AG04450 (cell line): ENCODE measurements around the gene FAM83B. TPM values are rescaled to one million over a fixed set of nuclear protein-coding genes. Genes with fewer than 3 reads are reported as not detected.

Source experiments
- CTCF ChIA-PET: fragments of 300-600, 350-600 bp; formaldehyde crosslinking; extraction: SDS; loops from one replicate; lab custom pipeline; 2022; ENCODE audit warnings: antibody characterized with exemption, inconsistent platforms; lab: Charles Lee
- POLR2A ChIA-PET: fragments of 350-600 bp; formaldehyde crosslinking; extraction: SDS; loops from one replicate; lab custom pipeline; 2021; ENCODE audit warnings: antibody characterized with exemption, inconsistent platforms; lab: Yijun Ruan, JAX
- DNase-seq: peaks from one replicate; pipeline ENCODE4 v3.0.0-alpha.2; 2011; ENCODE audit warnings: low read depth, low spot score
- H3K27ac ChIP-seq: one replicate; pipeline ENCODE4 v1.5.1; 2012; ENCODE audit warnings: low read depth, low read length, control low read depth
- H3K27me3 ChIP-seq: one replicate; pipeline ENCODE4 v1.6.0; 2012; ENCODE audit warnings: low read length; ENCODE audit not compliant: control insufficient read depth, insufficient read depth
- H3K4me3 ChIP-seq: 2 replicates; pipeline ENCODE4 v1.5.1; 2011; ENCODE audit warnings: mild to moderate bottlenecking, low read depth, low read length, control low read depth
- H3K9me3 ChIP-seq: 2 replicates; pipeline ENCODE4 v1.5.1; 2012; ENCODE audit warnings: low read length; ENCODE audit not compliant: control insufficient read depth, insufficient read depth
- CTCF ChIP-seq: IDR thresholded peaks from 2 replicates; pipeline ENCODE4 v1.5.1; 2011; ENCODE audit warnings: low read depth, low read length, control low read depth, inconsistent platforms
- polyA plus RNA-seq: library from polyadenylated mRNA; depleted of rRNA; stranded (reverse); fragments of >200 nt; gene quantifications from 2 replicates; pipeline ENCODE4 v1.2.3, GENCODE V29; 2011

Gene FAM83B
- polyA plus RNA-seq, 1 experiment = 0.05 TPM

GRCh38 chr6:54873599-54873998, 27.0 kb downstream of the FAM83B start:
- TF ChIP-seq CTCF = no peak
- H3K27me3 ChIP-seq = no peaks in the 10 kb centered on the region
- no peak for DNase-seq
- no peak overlapping the region for H3K27ac ChIP-seq
- ChIA-PET CTCF (interaction anchor here (0.7 kb wide), 1 partner anchor 62 kb away, joined by 4 read pairs; no protein-coding TSS in a partner anchor), POLR2A (no interaction called here)
- H3K9me3 ChIP-seq = no peaks in the 10 kb centered on the region
- no peak overlapping the region for H3K4me3 ChIP-seq

- POLR2A ChIA-PET = no interaction called here
- no peak for DNase-seq
- CTCF ChIA-PET = interaction anchor here (0.6 to 1.1 kb wide), 2 partner anchors 9 to 944 kb away, joined by 3 read pairs; no protein-coding TSS in a partner anchor
- TF ChIP-seq CTCF = no peak
- Histone ChIP-seq H3K27ac (no peak overlapping the region), H3K27me3 (no peaks in the 10 kb centered on the region), H3K4me3 (no peak overlapping the region), H3K9me3 (no peaks in the 10 kb centered on the region)
These were observed 27.9 kb downstream of the FAM83B start for GRCh38 chr6:54874349-54875048.

- H3K27ac ChIP-seq = no peak overlapping the region
- CTCF ChIA-PET = interaction anchor here (0.7 kb wide), 1 partner anchor 331 kb away, joined by 3 read pairs; no protein-coding TSS in a partner anchor
- H3K9me3 ChIP-seq = no peaks in the 10 kb centered on the region
- H3K27me3 ChIP-seq = no peaks in the 10 kb centered on the region
- H3K4me3 ChIP-seq = no peak overlapping the region
- no peak for TF ChIP-seq CTCF
- POLR2A ChIA-PET = no interaction called here
- DNase-seq = no peak
These were observed 29.0 kb downstream of the FAM83B start for GRCh38 chr6:54875539-54875938.

GRCh38 chr6:54876365-54876764, 29.8 kb downstream of the FAM83B start:
- no peak for DNase-seq
- ChIA-PET POLR2A (interaction anchor here (0.5 kb wide), 1 partner anchor 1211 kb away, joined by 14 read pairs; the partner anchor contains the start of gene KLHL31), CTCF (no interaction called here)
- no peak overlapping the region for H3K27ac ChIP-seq
- no peak for TF ChIP-seq CTCF
- no peak overlapping the region for H3K4me3 ChIP-seq
- H3K27me3 ChIP-seq = no peaks in the 10 kb centered on the region
- no peaks in the 10 kb centered on the region for H3K9me3 ChIP-seq

GRCh38 chr6:54876871-54877270, 30.3 kb downstream of the FAM83B start:
- CTCF ChIA-PET = no interaction called here

More at GRCh38 chr6:54876871-54877270, 30.3 kb downstream of the FAM83B start:
- Histone ChIP-seq H3K27me3 (no peaks in the 10 kb centered on the region), H3K9me3 (no peaks in the 10 kb centered on the region), H3K4me3 (no peak overlapping the region), H3K27ac (no peak overlapping the region)
- no peak for DNase-seq
- POLR2A ChIA-PET = no interaction called here
- TF ChIP-seq CTCF = no peak
